ENCODE results near the gene TNS1. TPM values are rescaled to one million over a fixed set of nuclear protein-coding genes. Genes with fewer than 3 reads are reported as not detected.

TNS1 gene
- total RNA-seq, 1 donor from 2014 or later: 505 TPM

- Histone ChIP-seq H3K9me3 (no peaks in the 10 kb centered on the region), H3K4me1 (peaks cover 71% of the 10 kb centered on the region), H3K27me3 (ENCODE audit: low read depth) (no peaks in the 10 kb centered on the region), H3K27ac (peak overlapping the region; percentile 24), H3K4me3 (no peak overlapping the region), H3K36me3 (peaks cover 100% of the 10 kb centered on the region)
- intact Hi-C loops (cut with DNase I): no loop called here
- peak; percentile 32 for DNase-seq
- TF ChIP-seq CTCF (IDR thresholded peaks at IDR 0.05): no peak
- no peak for ATAC-seq
Measured at GRCh38 chr2:217818293-217818850, 184.4 kb downstream of the TNS1 start.

- intact Hi-C loops (cut with DNase I): no loop called here
- H3K4me1 ChIP-seq: peaks cover 64% of the 10 kb centered on the region
- ATAC-seq: no peak
- H3K27me3 ChIP-seq (ENCODE audit: low read depth): no peaks in the 10 kb centered on the region
- peaks cover 100% of the 10 kb centered on the region for H3K36me3 ChIP-seq
- peak overlapping the region; percentile 56 for H3K27ac ChIP-seq
- H3K4me3 ChIP-seq: no peak overlapping the region
- H3K9me3 ChIP-seq: no peaks in the 10 kb centered on the region
- peak; percentile 43 for DNase-seq
- TF ChIP-seq CTCF (IDR thresholded peaks at IDR 0.05): no peak
Measured at GRCh38 chr2:217817466-217818292, 185.1 kb downstream of the TNS1 start.

GRCh38 chr2:217816396-217816869 lies 186.4 kb downstream of the TNS1 start:
- no peak for TF ChIP-seq CTCF (IDR thresholded peaks at IDR 0.05)
- H3K27ac ChIP-seq: peak overlapping the region; percentile 56
- no peak overlapping the region for H3K4me3 ChIP-seq
- peak; percentile 54 for DNase-seq
- H3K9me3 ChIP-seq: no peaks in the 10 kb centered on the region
- H3K4me1 ChIP-seq: peaks cover 53% of the 10 kb centered on the region
- peak; percentile 3 to 35 for ATAC-seq
- intact Hi-C loops (cut with DNase I): no loop called here
- H3K36me3 ChIP-seq: peaks cover 100% of the 10 kb centered on the region
- H3K27me3 ChIP-seq (ENCODE audit: low read depth): no peaks in the 10 kb centered on the region

GRCh38 chr2:217813828-217814227 lies 189.0 kb downstream of the TNS1 start:
- no peak overlapping the region for H3K27ac ChIP-seq
- ATAC-seq (no peak), DNase-seq (no peak)
- TF ChIP-seq CTCF (IDR thresholded peaks at IDR 0.05): no peak
- H3K9me3 ChIP-seq: no peaks in the 10 kb centered on the region
- peaks cover 34% of the 10 kb centered on the region for H3K4me1 ChIP-seq
- no peak overlapping the region for H3K4me3 ChIP-seq
- peaks cover 96% of the 10 kb centered on the region for H3K36me3 ChIP-seq
- no peaks in the 10 kb centered on the region for H3K27me3 ChIP-seq (ENCODE audit: low read depth)
- intact Hi-C loops (cut with DNase I): no loop called here

- TF ChIP-seq CTCF (IDR thresholded peaks at IDR 0.05): no peak
- no peak for DNase-seq
- intact Hi-C loops (cut with DNase I): no loop called here
- ATAC-seq: peak in 1 of 2 donors; percentile 18
- H3K4me1 ChIP-seq: peaks cover 29% of the 10 kb centered on the region
- H3K27me3 ChIP-seq (ENCODE audit: low read depth): no peaks in the 10 kb centered on the region
- no peak overlapping the region for H3K4me3 ChIP-seq
- no peak overlapping the region for H3K27ac ChIP-seq
- no peaks in the 10 kb centered on the region for H3K9me3 ChIP-seq
- peaks cover 96% of the 10 kb centered on the region for H3K36me3 ChIP-seq
Measured at GRCh38 chr2:217812170-217812569, 190.6 kb downstream of the TNS1 start.
